IMR-90 (cell line): ENCODE data around the gene MARCHF9. TPM values are rescaled to one million over a fixed set of nuclear protein-coding genes. Genes with fewer than 3 reads are reported as not detected.

Source experiments
- ATAC-seq: fragments of 200-7000 bp; cut with Tn5 transposase; 2 replicates; pipeline ENCODE4 v1.9.1; 2020; ENCODE audit warnings: low read depth, mild to moderate bottlenecking, moderate library complexity
- BruUV-seq: library from RNA; stranded (reverse); fragments of 400-500 nt; replicated peaks from 2 replicates; lab custom pipeline; 2021; lab: Mats Ljungman, UMichigan
- CTCF ChIA-PET: fragments of 300-600 bp; formaldehyde crosslinking; extraction: SDS; loops from one replicate; lab custom pipeline; 2021; ENCODE audit warnings: antibody characterized with exemption; lab: Yijun Ruan, JAX
- POLR2A ChIA-PET: fragments of 300-600 bp; sonication (Branson Sonifier 250); formaldehyde crosslinking; loops from one replicate; lab custom pipeline; 2022; ENCODE audit warnings: antibody characterized with exemption; ENCODE audit not compliant: unreplicated experiment; lab: Charles Lee
- DNase-seq: peaks from one replicate; pipeline ENCODE4 v3.0.0; 2013
- H2AFZ ChIP-seq: replicated peaks from 2 replicates; pipeline ENCODE3; 2013; ENCODE audit warnings: low read length, mild to moderate bottlenecking; ENCODE audit not compliant: poor library complexity
- H2AK5ac ChIP-seq: 2 replicates; pipeline ENCODE4 v1.6.1; 2013; ENCODE audit warnings: low read depth, low read length, inconsistent platforms
- H2AK9ac ChIP-seq: replicated peaks from 2 replicates; pipeline ENCODE3; 2013; ENCODE audit warnings: mild to moderate bottlenecking, low read depth, low read length, moderate library complexity; ENCODE audit not compliant: poor library complexity
- H2BK120ac ChIP-seq: 2 replicates; pipeline ENCODE4 v1.6.1; 2013; ENCODE audit warnings: low read depth, low read length, inconsistent platforms
- H2BK15ac ChIP-seq: 3 replicates; pipeline ENCODE4 v1.6.1; 2013; ENCODE audit warnings: low read depth, low read length, inconsistent platforms
- H2BK20ac ChIP-seq: 2 replicates; pipeline ENCODE4 v1.6.1; 2013; ENCODE audit warnings: low read depth, mild to moderate bottlenecking, inconsistent platforms, low read length, moderate library complexity
- H2BK5ac ChIP-seq: 2 replicates; pipeline ENCODE4 v1.6.1; 2013; ENCODE audit warnings: mild to moderate bottlenecking, low read depth, low read length, inconsistent platforms; ENCODE audit not compliant: poor library complexity, severe bottlenecking
- H3K14ac ChIP-seq: replicated peaks from 2 replicates; pipeline ENCODE4 v1.6.1; 2013; ENCODE audit warnings: low read depth, low read length, inconsistent platforms
- H3K18ac ChIP-seq: 2 replicates; pipeline ENCODE4 v1.6.1; 2013; ENCODE audit warnings: low read depth, low read length, control low read depth
- H3K23ac ChIP-seq: 2 replicates; pipeline ENCODE4 v1.6.1; 2013; ENCODE audit warnings: low read depth, low read length, inconsistent platforms
- H3K27ac ChIP-seq: 2 replicates; pipeline ENCODE4 v1.5.1; 2013; ENCODE audit warnings: mild to moderate bottlenecking, control low read depth, low read length; ENCODE audit not compliant: insufficient read depth
- H3K27me3 ChIP-seq: 2 replicates; pipeline ENCODE4 v1.6.1; 2013; ENCODE audit warnings: low read length; ENCODE audit not compliant: control insufficient read depth, insufficient read depth
- H3K36me3 ChIP-seq: 2 replicates; pipeline ENCODE4 v1.6.1; 2013; ENCODE audit warnings: low read length, mixed read lengths; ENCODE audit not compliant: control insufficient read depth, insufficient read depth
- H3K4ac ChIP-seq: 2 replicates; pipeline ENCODE4 v1.6.1; 2013; ENCODE audit warnings: low read depth, low read length, inconsistent platforms
- H3K4me1 ChIP-seq: 2 replicates; pipeline ENCODE4 v1.6.1; 2013; ENCODE audit warnings: low read length, mixed read lengths; ENCODE audit not compliant: control insufficient read depth, insufficient read depth
- H3K4me2 ChIP-seq: 2 replicates; pipeline ENCODE4 v1.6.1; 2013; ENCODE audit warnings: low read depth, mild to moderate bottlenecking, control low read depth, low read length, moderate library complexity
- H3K4me3 ChIP-seq: 2 replicates; pipeline ENCODE4 v1.5.1; 2013; ENCODE audit warnings: low read depth, mild to moderate bottlenecking, control low read depth, low read length, moderate library complexity; ENCODE audit not compliant: insufficient read depth
- H3K56ac ChIP-seq: 2 replicates; pipeline ENCODE4 v1.6.1; 2013; ENCODE audit warnings: low read length, inconsistent platforms; ENCODE audit not compliant: insufficient read depth; ENCODE audit errors: extremely low read depth
- H3K79me1 ChIP-seq, 2 experiments: 2 replicates each; pipeline ENCODE4 v1.6.1; 2013; ENCODE audit warnings: low read length in 2 of 2, inconsistent platforms in 1 of 2, low read depth in 1 of 2
- H3K9ac ChIP-seq: 2 replicates; pipeline ENCODE4 v1.6.1; 2013; ENCODE audit warnings: low read depth, low read length, control low read depth
- H3K9me1 ChIP-seq: 2 replicates; pipeline ENCODE4 v1.6.1; 2013; ENCODE audit warnings: low read length, inconsistent platforms; ENCODE audit not compliant: insufficient read depth
- H3K9me3 ChIP-seq: 2 replicates; pipeline ENCODE4 v1.6.1; 2013; ENCODE audit warnings: low read length; ENCODE audit not compliant: control insufficient read depth, insufficient read depth
- H4K20me1 ChIP-seq: 2 replicates; pipeline ENCODE4 v1.6.1; 2013; ENCODE audit warnings: low read length, inconsistent platforms; ENCODE audit not compliant: insufficient read depth
- H4K5ac ChIP-seq: 2 replicates; pipeline ENCODE4 v1.6.1; 2013; ENCODE audit warnings: mild to moderate bottlenecking, low read depth, low read length, control low read depth
- H4K8ac ChIP-seq, 2 experiments: 2 replicates each; pipeline ENCODE4 v1.6.1; 2013; ENCODE audit warnings: low read depth in 2 of 2, low read length in 2 of 2, control low read depth in 1 of 2, inconsistent platforms in 1 of 2
- H4K91ac ChIP-seq: 2 replicates; pipeline ENCODE4 v1.6.1; 2013; ENCODE audit warnings: low read depth, low read length, inconsistent platforms; ENCODE audit not compliant: insufficient read depth
- BHLHE40 ChIP-seq: fragments of 150-350 bp; IDR thresholded peaks from 2 replicates; pipeline ENCODE4 v1.6.1; 2016; ENCODE audit warnings: mild to moderate bottlenecking, low read depth, low read length
- CEBPB ChIP-seq: IDR thresholded peaks from 2 replicates; pipeline ENCODE4 v1.6.1; 2012; ENCODE audit warnings: low read depth, low read length, improper control_type of control experiment
- FOS ChIP-seq: fragments of 150-350 bp; IDR thresholded peaks from 2 replicates; pipeline ENCODE4 v1.6.1; 2016; ENCODE audit warnings: low read depth, low read length
- MAFK ChIP-seq: IDR thresholded peaks from 2 replicates; pipeline ENCODE4 v1.6.1; 2012; ENCODE audit warnings: low read depth, low read length, improper control_type of control experiment
- MXI1 ChIP-seq: IDR thresholded peaks from 2 replicates; pipeline ENCODE4 v1.6.1; 2012; ENCODE audit warnings: low read depth, mild to moderate bottlenecking, low read length, moderate library complexity, borderline replicate concordance
- WGBS, 2 experiments: methylation state at CpG; one replicate each; pipeline versions ENCODE4 v1.1.5 to v1.1.7; 2013; ENCODE audit warnings: missing lambda C conversion rate in 2 of 2; ENCODE audit not compliant: insufficient read length in 1 of 2; ENCODE audit errors: extremely low coverage in 2 of 2; 5-methylcytosine and 5-hydroxymethylcytosine counted together
- dilution Hi-C: fragments of 300-500 bp; cut with HindIII; formaldehyde crosslinking; loops from one replicate; pipeline ENCODE4 v1.14.3; 2018; ENCODE audit warnings: low sequenced_read_pairs; ENCODE audit not compliant: unreplicated experiment
- in situ Hi-C: fragments of 300-500 bp; cut with MboI; formaldehyde crosslinking; loops from 3 replicates; pipeline ENCODE4 v1.14.3; 2019; ENCODE audit warnings: low sequenced_read_pairs, inconsistent platforms, mixed read lengths
- intact Hi-C: fragments of 100-400 bp; cut with micrococcal nuclease; formaldehyde crosslinking; loops from 2 replicates; pipeline ENCODE4 v1.10.0; 2022
- polyA plus RNA-seq, 3 experiments: library from polyadenylated mRNA; depleted of rRNA; stranded (reverse); fragments of >200 nt; gene quantifications; 2 replicates each; pipeline ENCODE4 v1.2.3, GENCODE V29; 2012; ENCODE audit warnings: low replicate concordance in 1 of 3
- total RNA-seq: library from RNA; depleted of rRNA; stranded (reverse); fragments of >200 nt; gene quantifications from 2 replicates; pipeline ENCODE4 v1.2.3, GENCODE V29; 2012

The MARCHF9 gene
- total and polyA plus RNA-seq, 2 of the 4 experiments (the other 2 are of a cell fraction), result 1.1 to 5.4 TPM

DNA sequence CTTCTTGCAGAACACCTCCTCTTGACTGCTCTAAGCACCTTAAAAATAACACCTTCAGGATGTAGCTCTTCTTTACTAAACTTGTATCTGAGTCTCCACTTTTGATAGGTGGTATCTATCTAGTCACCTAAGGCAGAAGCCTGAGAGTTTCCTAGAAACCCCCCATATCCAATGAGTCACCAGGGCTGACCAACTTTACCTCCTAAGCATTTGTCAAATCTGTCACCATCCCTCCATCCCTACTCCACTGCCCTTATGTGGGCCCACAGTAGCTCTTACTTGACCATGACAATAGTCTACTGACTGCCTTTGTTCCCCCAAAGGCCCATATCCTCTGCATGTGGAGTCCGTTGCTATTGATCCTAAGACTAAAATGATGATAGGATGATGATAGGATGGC lies 47.7 kb downstream of the MARCHF9 start:
- Histone ChIP-seq H4K5ac (no peak overlapping the region), H3K27ac (no peak overlapping the region), H3K27me3 (no peaks in the 10 kb centered on the region), H4K91ac (no peak overlapping the region), H3K4ac (no peak overlapping the region), H2BK15ac (no peak overlapping the region), H3K4me3 (no peak overlapping the region), H3K23ac (no peak overlapping the region), H2BK20ac (no peak overlapping the region), H4K20me1 (no peaks in the 10 kb centered on the region; the same call in 1 of the 2 replicates), H2BK120ac (no peak overlapping the region), H2AFZ (no peak overlapping the region), H3K9me3 (no peaks in the 10 kb centered on the region), H2AK9ac (no peak overlapping the region), H3K9me1 (0 out of 2 replicates have a peak, but pooled peaks cover 2% of the 10 kb centered on the region), H3K18ac (no peak overlapping the region), H3K9ac (no peak overlapping the region), H3K4me1 (no peaks in the 10 kb centered on the region), H3K56ac (no peak overlapping the region), H2BK5ac (no peak overlapping the region), H3K4me2 (no peak overlapping the region), H2AK5ac (no peak overlapping the region), H3K36me3 (peaks cover 43% of the 10 kb centered on the region), H3K79me1 (0 out of 4 replicates have a peak, but pooled peaks cover 0 to 3% of the 10 kb centered on the region in 2 experiments), H4K8ac (no peak overlapping the region), H3K14ac (no peak overlapping the region)
- no TSS peak for BruUV-seq
- no peak for TF ChIP-seq FOS
- TF ChIP-seq MXI1, result no peak
- no peak for TF ChIP-seq BHLHE40
- no peak for TF ChIP-seq MAFK
- TF ChIP-seq CEBPB, result no peak
- intact Hi-C loops (loop anchor here (1.0 kb wide), 1 partner anchor 103 kb away; no protein-coding TSS in a partner anchor), dilution Hi-C loops (no loop called here), in situ Hi-C loops (no loop called here)
- no CpG with 5 or more reads among the region's 1 CpG for WGBS, 2 experiments
- no peak for ATAC-seq
- POLR2A ChIA-PET, result no interaction called here
- CTCF ChIA-PET, result interaction anchor here (0.7 to 2.2 kb wide), 11 partner anchors 8 to 105 kb away, joined by 3 to 13 read pairs (median 3); partner anchors contain the start of genes AVIL and TSFM
- no peak for DNase-seq
